Left lung (tissue), 10 donors: ENCODE measurements around the gene CERKL. TPM values are rescaled to one million over a fixed set of nuclear protein-coding genes. Genes with fewer than 3 reads are reported as not detected.

Experiments used
- ATAC-seq: fragments of 200-7000 bp; cut with Tn5 transposase; one replicate; pipeline ENCODE4 v1.9.1; 2020; ENCODE audit warnings: moderate library complexity
- DNase-seq, 4 donors: peaks; one replicate each; pipeline ENCODE4 v3.0.0-alpha.2; 2013 to 2020
- H3K27ac ChIP-seq, 2 donors: fragments of 200-600 bp; sonication (generic) in 1 of 2; one replicate each; pipeline versions ENCODE4 v1.5.0 to v1.8.0; 2020 to 2021
- H3K27me3 ChIP-seq, 2 donors: fragments of 200-600 bp; sonication (generic) in 1 of 2; one replicate each; pipeline versions ENCODE4 v1.5.0 to v1.8.0; 2020 to 2021
- H3K36me3 ChIP-seq, 2 donors: fragments of 200-600 bp; sonication (generic) in 1 of 2; one replicate each; pipeline versions ENCODE4 v1.5.0 to v1.8.0; 2020 to 2021
- H3K4me1 ChIP-seq, 2 donors: fragments of 200-600 bp; one replicate each; pipeline ENCODE4 v1.8.0; 2021
- H3K4me3 ChIP-seq, 2 donors: fragments of 200-600 bp; sonication (generic) in 1 of 2; one replicate each; pipeline versions ENCODE4 v1.5.0 to v1.8.0; 2020 to 2021; ENCODE audit warnings: mild to moderate bottlenecking in 1 of 2
- H3K9me3 ChIP-seq, 2 donors: fragments of 200-600 bp; sonication (generic) in 1 of 2; one replicate each; pipeline versions ENCODE4 v1.5.0 to v1.8.0; 2020 to 2021
- CTCF ChIP-seq, 2 donors: fragments of 200-600 bp; sonication (generic) in 1 of 2; IDR thresholded peaks; one replicate each; pipeline versions ENCODE4 v1.5.0 to v1.8.0; 2021; ENCODE audit warnings: antibody characterized with exemption in 2 of 2
- intact Hi-C, 2 donors: fragments of 100-400 bp; cut with DNase I; formaldehyde crosslinking; loops; one replicate each; pipeline versions ENCODE4 v1.11.2 to v1.14.2; 2022
- polyA plus RNA-seq, 6 donors: library from polyadenylated mRNA; unstranded; fragments of 120-200 nt; gene quantifications; one replicate each; pipeline ENCODE4 v1.2.1, GENCODE V29; 2013; ENCODE audit not compliant: insufficient read length in 6 of 6
- total RNA-seq, 2 donors: library from RNA; stranded (reverse); fragmentation: NEBNext Ultra II Directional; extraction: Animal tissue kit (Norgen Biotek cat#: 25700); gene quantifications; one replicate each; pipeline ENCODE4 v1.2.1, GENCODE V29; 2021
- donor health status: DM: no; HTN: yes; CAD: no.
- donor health status: DM: no; HTN: no; CAD: no.

CERKL gene
- total and polyA plus RNA-seq, 8 donors: 0.41 to 10.1 (median 7.6) TPM

- no peak for ATAC-seq
- Histone ChIP-seq H3K9me3 (peaks cover 0 to 17% of the 10 kb centered on the region in 2 donors), H3K27me3 (peaks cover 0 to 5% of the 10 kb centered on the region in 2 donors), H3K4me1 (no peaks in the 10 kb centered on the region), H3K36me3 (no peaks in the 10 kb centered on the region), H3K4me3 (no peak overlapping the region), H3K27ac (no peak overlapping the region)
- TF ChIP-seq CTCF (IDR thresholded peaks at IDR 0.05): no peak
- intact Hi-C loops: no loop called here
- DNase-seq: no peak
Measured at GRCh38 chr2:181667234-181667633, 10.3 kb upstream of the CERKL start.

DNA sequence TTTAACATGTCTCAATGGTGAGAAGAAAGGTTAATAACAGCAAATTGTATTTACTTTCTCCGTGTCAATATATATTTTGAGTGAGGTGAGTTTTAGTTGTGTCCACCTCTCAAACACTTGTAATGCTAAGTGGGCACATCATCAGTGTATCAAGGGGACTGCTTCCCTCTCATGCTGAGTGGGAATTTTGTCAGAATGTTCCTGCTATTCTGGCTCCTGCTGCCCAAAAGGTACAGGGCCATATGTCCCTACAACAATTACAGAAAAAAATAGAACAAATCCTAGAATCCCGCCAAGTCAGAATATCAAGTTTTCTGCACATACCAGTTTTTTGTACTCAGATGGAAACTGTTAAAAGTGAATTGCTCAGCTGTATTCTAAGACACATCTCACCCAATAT, 5.4 kb upstream of the CERKL start:
- Histone ChIP-seq H3K36me3 (no peaks in the 10 kb centered on the region), H3K9me3 (peaks cover 0 to 17% of the 10 kb centered on the region in 2 donors), H3K27ac (no peak overlapping the region), H3K27me3 (peaks cover 0 to 34% of the 10 kb centered on the region in 2 donors), H3K4me3 (no peak overlapping the region), H3K4me1 (peaks cover under 1% of the 10 kb centered on the region in 2 donors)
- TF ChIP-seq CTCF (IDR thresholded peaks at IDR 0.05): no peak
- intact Hi-C loops: no loop called here
- ATAC-seq (no peak), DNase-seq (no peak)

DNA sequence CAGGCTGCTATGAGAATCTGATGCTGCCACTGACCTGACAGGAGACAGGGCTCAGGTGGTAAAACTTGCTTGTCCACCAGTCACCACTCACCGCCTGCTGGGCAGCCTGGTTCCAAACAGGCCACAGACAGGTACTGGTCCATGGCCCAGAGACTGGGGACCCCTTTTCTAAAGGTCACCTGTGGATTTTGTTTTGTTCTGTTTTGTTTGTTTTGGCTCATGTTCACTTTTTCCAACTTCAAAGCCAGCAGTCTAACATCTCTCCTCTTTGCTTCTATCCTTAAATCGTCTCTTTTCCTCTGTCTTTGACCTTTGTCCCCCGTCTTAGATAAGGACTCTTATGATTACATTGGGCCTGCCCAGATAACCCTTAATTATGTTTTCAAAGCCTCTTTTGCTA, 3.3 kb upstream of the CERKL start:
- no peak for DNase-seq
- no peak for TF ChIP-seq CTCF (IDR thresholded peaks at IDR 0.05)
- no peak for ATAC-seq
- peaks cover 0 to 2% of the 10 kb centered on the region in 2 donors for H3K9me3 ChIP-seq
- intact Hi-C loops: no loop called here
- H3K4me1 ChIP-seq: peaks cover 5 to 11% of the 10 kb centered on the region in 2 donors
- H3K4me3 ChIP-seq: no peak overlapping the region
- H3K36me3 ChIP-seq: no peaks in the 10 kb centered on the region
- H3K27me3 ChIP-seq: peaks cover 2 to 53% of the 10 kb centered on the region in 2 donors
- no peak overlapping the region for H3K27ac ChIP-seq

GRCh38 chr2:181658444-181658843, 1.5 kb upstream of the CERKL start:
- DNase-seq (no peak), ATAC-seq (no peak)
- Histone ChIP-seq H3K27ac (no peak overlapping the region), H3K4me1 (peaks cover 5 to 11% of the 10 kb centered on the region in 2 donors), H3K36me3 (no peaks in the 10 kb centered on the region), H3K27me3 (peaks cover 2 to 57% of the 10 kb centered on the region in 2 donors), H3K4me3 (no peak overlapping the region), H3K9me3 (no peaks in the 10 kb centered on the region)
- intact Hi-C loops: no loop called here
- no peak for TF ChIP-seq CTCF (IDR thresholded peaks at IDR 0.05)

- intact Hi-C loops: no loop called here
- Histone ChIP-seq H3K27me3 (peaks cover 2 to 57% of the 10 kb centered on the region in 2 donors), H3K27ac (no peak overlapping the region), H3K4me1 (peaks cover 5 to 11% of the 10 kb centered on the region in 2 donors), H3K4me3 (peak overlapping the region in 1 of 2 donors; percentile 52), H3K36me3 (no peaks in the 10 kb centered on the region), H3K9me3 (no peaks in the 10 kb centered on the region)
- no peak for ATAC-seq
- no peak for DNase-seq
- no peak for TF ChIP-seq CTCF (IDR thresholded peaks at IDR 0.05)
Measured at GRCh38 chr2:181657379-181657778, 474 bp upstream of the CERKL start.
